ENCODE measurements around the gene PLCG2.
"Not testable (repeated sequence)": the region's sequence is repeated elsewhere in the genome, so short reads cannot be mapped to it uniquely, and the experiment has no call there.

Gene PLCG2

DNA sequence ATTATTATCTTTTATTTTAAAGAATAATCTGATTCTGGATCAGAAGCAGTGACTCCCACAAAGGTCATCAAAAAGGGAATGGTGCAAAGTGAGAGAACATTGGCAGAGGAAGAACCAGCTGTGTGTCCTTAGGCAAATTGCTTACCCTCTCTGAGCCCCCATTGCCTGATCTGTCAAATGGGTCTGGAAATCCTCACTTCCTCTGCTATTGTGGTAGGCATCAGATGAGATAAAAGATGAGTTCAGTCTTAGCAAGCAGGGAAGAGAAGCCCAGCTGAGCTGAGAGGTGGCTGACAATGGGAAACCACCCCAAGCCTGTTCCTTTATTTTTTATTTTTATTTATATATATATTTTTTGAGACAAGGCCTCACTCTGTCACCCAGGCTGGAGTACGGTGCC, 24.2 kb upstream of the PLCG2 start:
- no peak for ATAC-seq
- no peak for DNase-seq

DNA sequence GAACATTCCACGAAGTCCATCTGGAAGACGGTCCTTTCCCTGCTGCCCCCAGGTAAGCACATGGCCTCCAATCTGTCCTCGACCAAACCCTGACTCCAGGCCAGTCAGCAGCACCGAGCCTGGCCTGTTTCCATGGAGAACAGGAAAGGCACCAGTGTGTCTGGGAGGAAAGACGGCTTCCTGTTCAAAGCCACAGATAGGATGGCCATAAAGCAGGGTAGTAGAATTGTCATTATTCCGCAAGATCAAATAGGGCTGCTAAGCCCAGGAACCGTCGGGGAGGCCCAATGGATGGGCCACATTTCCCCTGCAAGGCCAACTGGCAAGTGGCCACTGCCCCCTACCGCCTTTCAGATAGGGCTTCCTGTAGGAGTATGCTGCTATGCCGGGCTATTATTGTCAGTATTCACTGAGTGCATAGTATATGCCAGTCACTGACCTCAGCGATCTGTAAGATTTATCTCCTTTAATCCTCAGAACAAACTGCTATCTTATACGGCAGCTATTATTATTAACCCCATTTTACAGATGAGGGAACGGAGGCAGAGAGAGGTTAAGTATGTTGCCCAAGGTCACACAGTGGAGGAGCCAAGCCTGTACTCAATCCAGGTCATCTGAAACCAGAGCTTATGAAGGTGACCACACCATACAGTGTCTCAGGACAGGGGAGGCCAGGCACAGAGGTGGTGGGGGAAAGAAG, 23.0 kb upstream of the PLCG2 start:
- DNase-seq (no peak), ATAC-seq (no peak)

DNA sequence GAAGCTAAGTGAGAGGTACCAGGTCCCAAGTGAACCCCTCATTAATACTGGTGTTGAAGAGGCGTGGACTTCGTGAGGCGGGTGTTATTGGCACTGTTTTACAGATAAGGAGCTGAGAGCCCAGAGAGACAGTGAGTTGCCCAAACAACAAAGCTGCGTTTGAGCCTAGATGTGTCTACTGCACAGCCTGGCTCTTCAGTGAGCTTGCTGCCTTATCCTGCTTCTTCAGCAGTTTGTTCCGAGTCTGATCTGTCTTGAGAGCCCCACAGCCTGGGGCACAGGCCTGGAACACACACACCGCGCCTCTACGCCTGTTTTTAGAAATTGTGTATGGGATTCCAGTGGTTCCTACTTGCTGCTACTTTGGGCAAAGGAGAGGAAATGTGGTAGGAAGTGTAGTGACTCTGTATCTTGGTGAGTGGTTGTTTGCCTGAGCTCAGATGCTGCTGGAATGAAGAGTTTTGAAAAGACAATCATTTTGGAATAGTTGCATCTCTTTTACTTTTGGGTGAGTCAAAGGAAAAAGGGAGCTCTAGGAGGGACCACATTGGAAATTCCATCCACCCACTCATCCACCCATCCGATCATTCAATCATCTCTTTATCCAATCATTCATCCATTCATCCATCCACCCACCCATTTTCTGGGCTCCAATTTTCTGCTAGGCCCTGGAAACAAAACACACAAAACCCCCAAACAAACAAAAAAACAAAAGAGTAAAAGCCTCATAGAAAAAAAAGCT, 22.3 kb upstream of the PLCG2 start:
- DNase-seq: no peak
- ATAC-seq: no peak

DNA sequence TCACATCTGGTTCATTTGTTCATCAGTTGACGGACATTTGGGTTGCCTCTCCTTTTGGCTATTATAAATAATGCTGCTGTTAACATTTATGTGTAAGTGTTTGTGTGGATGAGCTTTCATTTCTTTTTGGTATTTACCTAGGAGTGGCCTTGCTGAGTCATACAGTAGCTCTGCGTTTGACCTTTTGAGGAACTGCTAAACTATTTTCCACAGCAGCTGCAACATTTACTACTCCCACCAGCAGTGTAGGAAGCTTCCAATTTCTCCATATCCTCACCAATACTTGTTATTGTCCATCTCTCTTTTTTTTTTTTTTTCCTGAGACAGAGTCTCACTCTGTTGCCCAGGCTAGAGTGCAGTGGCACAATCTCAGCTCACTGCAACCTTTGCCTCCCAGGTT, 20.7 kb upstream of the PLCG2 start:
- ATAC-seq: peak; percentile 34
- no peak for DNase-seq

- ATAC-seq, DNase-seq: not testable (repeated sequence)
Measured at GRCh38 chr16:81762322-81762721, 16.8 kb upstream of the PLCG2 start.

DNA sequence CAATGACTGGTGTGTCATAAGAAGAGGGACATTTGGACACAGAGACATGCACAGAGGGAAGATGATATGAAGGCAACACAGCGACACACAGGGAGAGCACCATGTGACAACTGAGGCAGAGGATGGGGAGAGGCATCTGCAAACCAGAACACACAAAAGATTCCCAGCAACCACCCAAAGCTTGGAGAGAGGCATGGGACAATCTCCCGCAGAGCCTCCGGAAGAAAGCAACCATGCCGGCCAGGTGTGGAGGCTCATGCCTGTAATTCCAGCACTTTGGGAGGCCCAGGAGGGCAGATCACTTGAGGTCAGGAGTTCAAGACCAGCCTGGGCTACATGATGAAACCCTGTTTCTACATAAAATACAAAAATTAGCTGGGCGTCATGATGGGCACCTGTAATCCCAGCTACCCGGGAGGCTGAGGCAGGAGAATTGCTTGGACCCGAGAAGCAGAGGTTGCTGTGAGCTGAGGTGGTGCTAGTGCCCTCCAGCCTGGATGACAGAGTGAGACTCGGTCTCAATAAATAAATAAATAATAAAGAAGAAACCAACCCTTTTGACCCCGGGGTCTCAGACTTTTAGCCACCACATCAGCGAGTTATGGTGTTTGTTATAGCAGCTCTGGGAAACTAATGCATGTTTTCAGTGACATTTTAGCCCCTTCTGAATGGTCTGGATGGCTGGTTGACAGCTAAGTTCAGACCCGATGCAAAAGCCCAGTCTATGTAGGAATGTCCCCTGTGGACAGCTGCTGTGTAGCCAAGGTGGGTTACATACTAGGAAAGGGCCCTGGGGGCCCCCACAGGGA, 13.8 kb upstream of the PLCG2 start:
- ATAC-seq (no peak), DNase-seq (no peak)

- ATAC-seq (no peak), DNase-seq (no peak)
Measured at GRCh38 chr16:81765969-81766368, 13.1 kb upstream of the PLCG2 start.

- no peak for DNase-seq
- ATAC-seq: no peak
Measured at GRCh38 chr16:81767987-81768592, 11.0 kb upstream of the PLCG2 start.

DNA sequence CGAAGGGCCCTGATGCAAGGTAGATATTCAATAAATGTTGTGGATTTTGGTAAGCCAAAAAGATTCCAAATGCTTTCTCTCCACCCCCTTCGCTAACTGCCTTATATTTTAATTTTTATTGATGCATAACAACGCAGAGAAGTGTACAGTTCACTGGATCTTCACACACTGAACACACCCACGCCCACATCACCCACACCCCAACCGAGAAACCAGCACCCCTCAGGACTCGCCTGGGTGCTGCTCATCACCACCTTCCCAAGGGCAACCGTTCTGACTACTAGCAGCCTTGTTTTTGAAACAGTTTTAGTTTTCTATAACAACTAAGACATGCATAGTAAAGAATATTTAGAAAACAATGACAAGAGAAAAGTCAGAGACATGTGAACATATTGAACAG, 9.1 kb upstream of the PLCG2 start:
- no peak for ATAC-seq
- DNase-seq: no peak

GRCh38 chr16:81774348-81774747, 4.7 kb upstream of the PLCG2 start:
- DNase-seq (no peak), ATAC-seq (no peak)

DNA sequence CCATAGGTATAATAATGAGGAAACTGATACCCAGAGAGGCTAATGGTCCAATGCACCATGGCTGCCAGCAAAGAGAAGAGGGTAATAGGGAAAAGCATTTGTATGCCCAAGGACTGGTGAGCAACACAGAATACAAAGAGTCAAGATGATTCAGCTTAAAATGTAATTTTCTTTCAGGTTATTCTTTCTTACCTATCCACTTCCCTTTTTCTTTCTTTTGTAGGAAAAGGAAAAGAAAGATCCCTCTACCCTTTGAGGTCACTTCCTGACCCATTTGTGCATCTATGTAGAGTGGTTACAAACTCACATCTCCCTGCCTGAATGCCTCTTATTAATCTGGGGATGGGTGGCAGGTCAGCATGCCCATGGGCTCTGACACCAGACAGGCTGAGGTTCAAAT, 3.5 kb upstream of the PLCG2 start:
- DNase-seq (no peak), ATAC-seq (no peak)

DNA sequence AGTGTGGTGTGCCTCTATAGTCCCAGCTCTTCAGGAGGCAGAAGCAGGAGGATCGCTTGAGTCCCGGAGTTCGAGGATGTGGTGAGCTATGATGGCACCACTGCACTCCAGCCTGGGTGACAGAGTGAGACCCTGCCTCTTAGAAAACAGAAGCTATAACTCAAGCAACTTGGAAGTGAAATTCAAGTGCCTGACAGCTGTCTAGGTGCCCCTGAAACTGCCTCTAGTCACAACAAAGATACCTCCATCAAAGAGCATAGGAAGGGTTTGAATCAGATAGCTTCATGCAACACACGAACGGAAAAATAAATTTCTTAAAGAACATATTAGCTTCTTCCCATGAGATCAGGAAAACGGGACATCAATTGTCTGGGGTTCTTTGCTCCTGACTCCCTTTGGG, 860 bp upstream of the PLCG2 start:
- DNase-seq: no peak
- ATAC-seq: no peak

DNA sequence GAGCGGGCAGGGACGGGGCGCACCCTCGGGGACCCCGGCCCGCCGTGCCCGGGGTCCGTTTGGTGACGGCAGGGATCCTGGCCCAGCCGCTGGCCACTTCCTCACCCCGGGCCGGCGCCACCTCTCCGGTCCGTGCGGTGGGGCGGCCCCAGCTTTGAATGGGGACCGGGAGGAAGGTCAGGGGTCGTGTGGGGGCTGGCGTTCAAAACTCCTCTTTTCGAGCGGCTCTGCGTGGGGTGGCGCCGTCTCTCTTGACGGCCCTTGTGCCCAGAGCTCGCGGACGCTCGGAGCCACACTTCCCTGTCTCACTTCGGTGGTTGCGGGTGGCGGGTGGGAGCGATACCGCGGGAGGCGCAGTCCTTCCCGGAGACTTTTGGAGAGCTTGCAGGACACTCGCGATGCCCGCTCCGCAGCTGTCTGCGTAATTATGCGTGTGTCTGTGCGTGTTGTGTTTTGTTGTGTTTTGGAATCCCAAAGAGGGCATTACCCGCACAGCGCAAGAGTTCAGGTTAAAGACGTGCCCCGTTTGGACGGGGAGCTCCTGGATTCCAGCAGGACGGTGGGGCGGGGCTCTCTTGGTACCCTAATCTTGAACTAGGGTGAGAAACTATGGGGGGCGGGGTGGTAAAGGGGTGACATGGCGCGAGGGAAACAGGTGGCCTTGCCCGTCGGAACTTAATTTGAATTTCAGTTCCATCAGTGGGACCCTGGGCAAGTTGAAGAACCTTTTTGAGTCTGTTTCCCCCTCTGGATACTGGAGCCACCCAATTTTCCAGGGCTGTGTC, 637 bp downstream of the PLCG2 start:
- ATAC-seq (peak; percentile 4), DNase-seq (peak; percentile 37)

DNA sequence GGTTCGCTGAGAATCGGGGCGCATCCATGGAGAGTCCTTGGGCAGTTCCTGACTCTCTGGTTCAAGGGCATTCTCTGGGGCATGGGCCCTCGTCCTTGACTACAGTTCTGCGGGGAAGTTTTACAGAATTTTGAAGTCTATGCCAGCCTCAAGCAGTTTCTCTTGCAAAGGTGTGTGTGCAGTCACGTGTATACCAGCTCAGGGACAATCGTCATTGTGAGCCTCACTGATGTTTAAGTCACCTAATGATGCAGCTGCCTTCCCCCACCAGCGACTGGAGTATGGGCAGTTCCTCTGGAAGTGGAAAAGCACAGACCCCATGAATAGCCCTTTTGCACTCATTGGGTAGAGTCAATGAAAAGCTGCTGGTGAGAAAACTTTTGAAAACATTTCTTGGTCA, 1.3 kb downstream of the PLCG2 start:
- no peak for ATAC-seq
- no peak for DNase-seq

DNA sequence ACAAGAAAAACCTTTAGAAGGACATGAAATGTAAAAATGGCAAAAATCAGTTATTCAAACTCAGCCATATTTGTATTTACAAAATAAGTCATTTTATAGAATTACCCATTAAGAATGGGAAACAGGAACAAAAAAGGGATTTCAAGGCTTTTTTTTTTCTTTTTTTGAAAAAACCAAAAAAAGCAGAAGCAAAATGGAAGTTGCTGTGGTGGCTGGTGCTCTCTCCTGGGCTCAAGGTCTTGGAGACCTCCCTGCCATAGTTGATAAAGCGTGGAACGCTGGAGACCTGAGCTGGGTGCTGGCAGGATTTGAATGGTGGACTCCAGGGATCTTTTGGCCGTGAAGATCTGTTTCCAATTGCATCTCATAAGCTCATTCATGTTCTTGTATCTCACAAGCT, 3.1 kb downstream of the PLCG2 start:
- DNase-seq (no peak), ATAC-seq (no peak)

GRCh38 chr16:81784072-81784795, 5.1 kb downstream of the PLCG2 start:
- DNase-seq (no peak), ATAC-seq (no peak)

DNA sequence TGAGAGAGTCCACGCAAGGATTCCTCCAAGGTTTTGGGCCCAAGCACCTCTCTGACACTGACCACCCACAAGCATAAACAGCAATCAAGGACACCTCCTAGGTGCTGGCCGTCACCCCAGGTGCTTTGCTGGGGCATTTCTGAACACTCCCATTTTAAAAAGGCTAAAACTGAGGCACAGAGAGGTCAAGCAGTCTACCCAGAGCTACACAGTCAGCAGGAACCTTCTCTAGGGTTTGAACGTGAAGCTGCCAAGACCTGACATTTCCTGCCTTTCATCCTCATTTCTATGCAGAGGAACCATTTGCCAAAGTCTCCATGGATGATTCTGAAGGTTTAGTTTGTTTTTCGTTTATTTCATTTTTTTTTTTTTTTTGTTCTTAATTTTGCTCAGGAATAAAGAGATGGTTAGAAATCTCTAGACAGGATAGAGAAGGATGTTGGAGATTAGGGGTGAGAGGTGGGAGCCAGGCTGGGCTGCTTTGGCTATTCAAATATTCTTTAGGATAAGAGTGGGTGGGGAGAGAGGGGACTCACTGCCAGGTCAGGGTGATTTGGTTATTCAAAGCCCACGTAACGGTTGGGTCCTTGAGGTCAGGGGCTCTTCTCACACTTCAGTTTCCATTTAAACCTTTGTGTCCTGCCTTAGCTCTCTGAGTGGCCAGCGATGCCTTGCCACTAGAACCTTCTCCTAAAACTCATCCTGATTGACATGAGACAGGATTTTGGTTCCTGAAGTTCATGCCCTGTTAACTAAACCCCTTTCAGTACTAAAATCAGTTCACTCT, 6.2 kb downstream of the PLCG2 start:
- no peak for ATAC-seq
- no peak for DNase-seq

- ATAC-seq (no peak), DNase-seq (no peak)
Measured at GRCh38 chr16:81786321-81786720, 7.2 kb downstream of the PLCG2 start.

- no peak for ATAC-seq
- no peak for DNase-seq
Measured at GRCh38 chr16:81786868-81787267, 7.8 kb downstream of the PLCG2 start.

DNA sequence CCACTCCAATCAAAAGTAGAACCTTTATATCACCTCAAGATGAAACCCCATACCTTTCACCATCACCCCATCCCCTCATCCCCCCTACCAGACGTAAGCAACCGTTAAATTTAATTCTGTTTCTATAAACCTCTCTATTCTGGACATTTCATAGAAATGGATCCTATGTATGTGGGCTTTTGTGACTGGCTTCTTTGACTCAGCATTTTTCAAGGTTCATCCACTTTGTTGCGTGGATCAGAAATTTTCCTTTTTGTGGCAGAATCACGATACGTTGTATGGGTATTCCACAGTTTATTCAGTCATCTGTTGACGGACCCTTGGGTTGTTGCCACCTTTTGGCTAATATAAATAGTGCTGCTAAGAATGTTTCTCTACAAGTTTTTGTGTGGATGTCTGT, 8.6 kb downstream of the PLCG2 start:
- no peak for DNase-seq

More for the DNA sequence above, 8.6 kb downstream of the PLCG2 start:
- no peak for ATAC-seq
